Raji (cell line): ENCODE results near the gene ATP9B.

Experiments used
- POLR2A ChIP-seq: IDR thresholded peaks from 2 replicates; pipeline ENCODE4 v1.6.1; 2011; ENCODE audit warnings: low read depth, low read length, control low read depth; ENCODE audit not compliant: insufficient read depth

ATP9B gene

GRCh38 chr18:79245517-79246001 lies 176.4 kb downstream of the ATP9B start:
- TF ChIP-seq POLR2A, result no peak

- TF ChIP-seq POLR2A, result no peak
These were observed 177.3 kb downstream of the ATP9B start for GRCh38 chr18:79246309-79247108.

GRCh38 chr18:79248495-79249060 lies 179.4 kb downstream of the ATP9B start:
- TF ChIP-seq POLR2A, result no peak

GRCh38 chr18:79250301-79250981 lies 181.2 kb downstream of the ATP9B start:
- no peak for TF ChIP-seq POLR2A

GRCh38 chr18:79251021-79251420 lies 181.8 kb downstream of the ATP9B start:
- TF ChIP-seq POLR2A, result no peak

DNA sequence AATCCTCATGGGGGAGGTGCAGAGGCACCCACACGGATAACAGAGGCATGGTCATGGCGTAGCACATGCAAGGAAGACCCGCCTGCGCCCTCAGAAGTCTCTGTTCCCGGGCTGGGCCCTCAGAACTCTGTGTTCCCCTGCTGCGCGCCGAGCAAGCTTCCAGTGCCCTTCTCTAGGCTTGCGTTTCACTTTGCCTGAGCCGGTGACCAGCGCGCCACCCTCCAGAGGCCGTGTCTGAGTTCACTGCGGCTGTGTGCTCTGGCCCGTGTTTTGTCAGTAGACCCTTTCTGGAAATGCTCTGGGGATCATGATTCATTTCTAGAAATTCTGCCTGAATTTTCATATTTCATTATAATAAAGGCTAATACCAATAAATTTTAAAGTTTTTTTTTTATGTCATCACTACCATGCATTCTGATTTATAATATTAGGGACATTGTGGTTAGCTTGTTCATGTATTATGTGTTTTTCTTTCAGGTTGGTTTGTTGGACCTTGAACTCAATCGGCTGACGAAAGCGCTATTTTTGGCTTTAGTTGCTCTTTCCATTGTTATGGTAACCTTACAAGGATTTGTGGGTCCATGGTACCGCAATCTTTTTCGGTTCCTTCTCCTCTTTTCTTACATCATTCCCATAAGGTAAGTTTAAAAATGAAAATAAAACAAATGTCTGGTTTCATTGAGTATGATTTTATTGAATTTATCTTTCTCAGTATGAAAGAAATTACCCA lies 183.9 kb downstream of the ATP9B start:
- no peak for TF ChIP-seq POLR2A

GRCh38 chr18:79257480-79257879 lies 188.3 kb downstream of the ATP9B start:
- TF ChIP-seq POLR2A, result no peak

- TF ChIP-seq POLR2A, result no peak
These were observed 189.3 kb downstream of the ATP9B start for GRCh38 chr18:79258447-79258846.

- TF ChIP-seq POLR2A, result no peak
These were observed 190.0 kb downstream of the ATP9B start for GRCh38 chr18:79259218-79259617.

- no peak for TF ChIP-seq POLR2A
These were observed 190.8 kb downstream of the ATP9B start for GRCh38 chr18:79260023-79260422.

GRCh38 chr18:79260510-79260909 lies 191.3 kb downstream of the ATP9B start:
- TF ChIP-seq POLR2A, result no peak

GRCh38 chr18:79272916-79273315 lies 203.7 kb downstream of the ATP9B start:
- no peak for TF ChIP-seq POLR2A

GRCh38 chr18:79274823-79275222 lies 205.6 kb downstream of the ATP9B start:
- no peak for TF ChIP-seq POLR2A

- TF ChIP-seq POLR2A, result no peak
These were observed 206.3 kb downstream of the ATP9B start for GRCh38 chr18:79275461-79275860.

DNA sequence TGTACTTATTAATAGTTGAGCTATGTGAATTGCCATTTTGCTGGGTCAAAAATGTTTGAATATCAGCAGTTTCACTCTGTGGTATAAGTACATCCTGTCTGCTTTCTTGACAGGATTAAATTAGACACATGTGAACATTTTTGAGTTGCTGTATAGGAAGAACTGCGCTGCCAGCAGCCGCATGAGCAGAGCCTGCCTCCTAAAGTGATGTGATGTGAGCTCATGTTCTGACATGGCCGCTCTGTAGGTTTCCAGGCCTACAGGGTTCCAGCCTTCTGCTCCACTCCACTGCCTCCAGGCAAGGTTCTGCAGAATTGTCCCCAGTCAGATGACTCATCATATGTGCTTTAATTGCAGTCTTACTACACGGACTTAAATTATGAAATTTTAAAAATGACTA lies 206.8 kb downstream of the ATP9B start:
- no peak for TF ChIP-seq POLR2A
